Putamen (tissue), 1 donor: ENCODE measurements around the gene ITGB6.

Experiments
- DNase-seq: peaks from one replicate; pipeline ENCODE4 v3.0.0-alpha.2; 2016; ENCODE audit warnings: low spot score

ITGB6 gene, protein sequence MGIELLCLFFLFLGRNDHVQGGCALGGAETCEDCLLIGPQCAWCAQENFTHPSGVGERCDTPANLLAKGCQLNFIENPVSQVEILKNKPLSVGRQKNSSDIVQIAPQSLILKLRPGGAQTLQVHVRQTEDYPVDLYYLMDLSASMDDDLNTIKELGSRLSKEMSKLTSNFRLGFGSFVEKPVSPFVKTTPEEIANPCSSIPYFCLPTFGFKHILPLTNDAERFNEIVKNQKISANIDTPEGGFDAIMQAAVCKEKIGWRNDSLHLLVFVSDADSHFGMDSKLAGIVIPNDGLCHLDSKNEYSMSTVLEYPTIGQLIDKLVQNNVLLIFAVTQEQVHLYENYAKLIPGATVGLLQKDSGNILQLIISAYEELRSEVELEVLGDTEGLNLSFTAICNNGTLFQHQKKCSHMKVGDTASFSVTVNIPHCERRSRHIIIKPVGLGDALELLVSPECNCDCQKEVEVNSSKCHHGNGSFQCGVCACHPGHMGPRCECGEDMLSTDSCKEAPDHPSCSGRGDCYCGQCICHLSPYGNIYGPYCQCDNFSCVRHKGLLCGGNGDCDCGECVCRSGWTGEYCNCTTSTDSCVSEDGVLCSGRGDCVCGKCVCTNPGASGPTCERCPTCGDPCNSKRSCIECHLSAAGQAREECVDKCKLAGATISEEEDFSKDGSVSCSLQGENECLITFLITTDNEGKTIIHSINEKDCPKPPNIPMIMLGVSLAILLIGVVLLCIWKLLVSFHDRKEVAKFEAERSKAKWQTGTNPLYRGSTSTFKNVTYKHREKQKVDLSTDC

DNA sequence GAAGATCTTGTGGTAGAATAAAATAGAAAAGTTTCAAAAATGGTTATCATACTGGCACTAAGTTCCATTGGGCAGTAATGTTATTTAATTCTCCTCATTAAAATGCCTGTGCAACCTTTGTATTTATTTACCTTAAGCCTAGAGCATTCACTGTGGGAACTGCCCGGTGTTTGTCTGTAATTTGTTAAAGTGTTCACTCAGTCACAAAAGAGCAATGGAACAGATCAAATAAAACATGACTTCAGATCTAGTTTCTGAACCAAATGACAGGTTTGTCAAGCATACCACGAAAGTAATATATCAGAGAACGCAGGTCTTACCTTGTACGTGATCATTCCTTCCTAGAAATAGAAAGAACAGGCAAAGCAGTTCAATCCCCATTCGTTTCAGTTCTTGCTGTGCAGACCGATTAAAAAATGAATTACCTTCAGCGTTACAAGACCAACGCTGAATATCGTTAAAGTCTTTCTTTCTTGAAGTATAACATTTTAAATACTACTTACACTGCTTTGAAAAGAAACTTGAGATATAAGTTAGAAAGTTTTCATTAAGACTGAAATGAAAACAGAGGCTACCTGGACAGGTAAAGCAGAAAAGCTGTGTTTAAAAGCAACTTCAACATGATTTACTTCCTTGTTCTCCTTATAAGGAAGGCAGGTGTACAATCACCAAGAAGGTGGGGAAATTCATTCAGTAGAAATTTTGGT is at the start of gene ITGB6:
Gene ITGB6 (minus strand): TSS at position 590 of the 707 bp plus-strand sequence. CDS start 209 bp downstream, at position 381.
- no peak for DNase-seq

DNA sequence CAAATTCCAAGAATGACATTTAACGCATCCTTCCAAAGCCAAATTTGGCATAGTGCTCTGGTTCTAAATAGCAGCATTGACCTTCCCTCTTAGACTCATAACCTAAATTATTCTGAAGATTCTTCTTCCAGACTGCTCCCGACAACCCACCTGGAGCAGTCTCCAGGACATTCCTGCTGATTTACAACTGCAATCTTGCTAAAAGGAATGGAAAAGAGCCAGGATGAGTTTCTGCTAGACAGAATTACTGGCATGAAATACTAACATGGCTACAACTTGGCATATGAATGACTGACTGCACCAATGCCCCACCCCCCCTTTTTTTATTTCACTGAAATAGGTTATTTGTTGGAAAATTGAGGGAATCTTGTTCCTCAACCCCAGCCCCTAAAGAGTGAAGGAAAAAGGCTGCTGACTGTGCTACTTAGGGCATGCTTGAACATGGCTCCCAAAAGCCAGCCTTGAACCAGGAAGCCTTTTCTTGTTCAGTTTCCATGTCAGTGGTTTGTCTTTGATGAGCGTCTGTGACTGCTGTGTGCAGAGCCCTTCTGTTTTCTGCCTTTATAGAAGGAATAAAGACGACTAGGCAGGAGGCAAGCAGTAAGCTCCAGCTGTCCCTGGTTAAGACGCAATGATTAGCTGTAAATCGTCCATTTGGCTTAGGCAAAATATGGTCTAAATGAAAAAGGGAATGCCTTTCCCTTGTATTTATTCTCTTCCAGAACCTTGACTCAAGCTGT is 47.4 kb upstream of the ITGB6 start:
- DNase-seq: no peak

DNA sequence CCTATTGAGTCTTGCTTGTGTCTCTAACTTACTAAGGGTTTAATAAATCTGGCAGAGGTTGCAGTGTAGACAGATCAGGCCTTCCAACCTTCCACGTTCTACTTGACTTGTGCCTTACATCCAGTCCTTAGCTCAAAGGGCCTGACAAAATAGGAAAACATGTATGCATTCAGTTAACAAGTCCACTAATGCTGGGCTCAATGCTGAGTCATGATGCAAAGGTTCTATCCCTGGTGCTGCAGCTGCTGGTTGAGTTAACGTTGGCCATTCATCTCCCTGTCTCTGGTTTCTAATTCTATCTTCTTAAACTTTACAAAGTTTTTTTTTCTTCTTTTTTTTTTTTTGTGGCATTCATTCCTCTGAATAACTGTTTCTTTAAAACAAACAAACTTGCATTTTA is 46.3 kb upstream of the ITGB6 start:
- no peak for DNase-seq

DNA sequence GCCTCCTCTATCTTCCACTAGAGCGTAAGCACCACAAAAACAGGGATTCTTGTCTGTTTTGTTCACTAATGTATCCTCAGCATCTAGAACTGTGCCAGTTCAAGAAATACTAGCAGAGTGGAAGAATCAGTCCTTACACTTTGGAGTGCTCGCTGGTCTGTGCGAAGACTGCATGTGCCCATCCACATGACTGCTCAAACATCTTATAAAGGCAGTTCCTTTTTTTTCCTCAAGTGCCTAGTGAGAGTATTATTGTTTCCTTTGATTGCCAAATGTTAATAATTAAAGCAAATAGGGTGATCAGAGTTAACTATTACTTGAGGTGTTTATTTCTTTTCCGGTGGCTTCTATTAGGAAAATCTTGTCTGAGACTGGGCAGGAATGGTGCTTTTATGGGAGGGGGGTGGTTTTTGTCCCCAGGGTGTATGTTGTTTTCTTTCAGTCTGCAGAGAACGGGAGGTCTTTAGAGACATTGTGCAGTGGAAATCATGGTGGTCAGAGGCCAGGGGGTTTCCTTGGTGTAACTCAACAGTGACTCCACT is 45.6 kb upstream of the ITGB6 start:
- no peak for DNase-seq

DNA sequence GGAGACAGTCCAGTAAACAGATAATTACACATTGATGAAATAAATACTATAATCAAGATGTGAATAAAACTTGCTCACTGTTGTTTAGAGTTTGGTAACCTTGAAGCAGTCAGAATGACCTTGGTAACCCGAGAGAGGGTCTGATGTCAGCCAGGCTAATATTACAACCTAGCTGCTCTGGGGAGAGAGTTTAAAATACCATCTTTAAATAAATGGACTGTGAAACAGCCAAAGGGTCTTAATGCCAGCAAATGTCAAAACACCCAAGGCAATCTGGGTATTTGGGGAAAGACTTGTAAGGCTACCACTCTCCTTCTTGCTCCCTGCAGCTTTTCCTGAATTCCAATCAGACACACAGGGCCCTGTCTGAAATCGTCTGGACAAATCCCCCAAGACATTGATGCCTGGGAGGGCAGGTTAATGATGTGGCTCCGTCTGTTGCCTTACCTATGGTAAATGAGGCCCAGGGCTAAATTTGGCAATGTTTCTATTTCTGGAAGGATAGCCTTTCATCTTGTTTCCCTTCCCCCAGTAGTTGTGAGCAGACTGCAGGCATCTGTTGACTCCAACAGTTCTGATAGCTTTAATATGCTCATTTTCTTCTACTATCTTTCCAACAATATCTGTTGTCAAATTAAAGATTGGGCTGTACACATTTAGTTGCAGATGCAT is 43.0 kb upstream of the ITGB6 start:
- no peak for DNase-seq

DNA sequence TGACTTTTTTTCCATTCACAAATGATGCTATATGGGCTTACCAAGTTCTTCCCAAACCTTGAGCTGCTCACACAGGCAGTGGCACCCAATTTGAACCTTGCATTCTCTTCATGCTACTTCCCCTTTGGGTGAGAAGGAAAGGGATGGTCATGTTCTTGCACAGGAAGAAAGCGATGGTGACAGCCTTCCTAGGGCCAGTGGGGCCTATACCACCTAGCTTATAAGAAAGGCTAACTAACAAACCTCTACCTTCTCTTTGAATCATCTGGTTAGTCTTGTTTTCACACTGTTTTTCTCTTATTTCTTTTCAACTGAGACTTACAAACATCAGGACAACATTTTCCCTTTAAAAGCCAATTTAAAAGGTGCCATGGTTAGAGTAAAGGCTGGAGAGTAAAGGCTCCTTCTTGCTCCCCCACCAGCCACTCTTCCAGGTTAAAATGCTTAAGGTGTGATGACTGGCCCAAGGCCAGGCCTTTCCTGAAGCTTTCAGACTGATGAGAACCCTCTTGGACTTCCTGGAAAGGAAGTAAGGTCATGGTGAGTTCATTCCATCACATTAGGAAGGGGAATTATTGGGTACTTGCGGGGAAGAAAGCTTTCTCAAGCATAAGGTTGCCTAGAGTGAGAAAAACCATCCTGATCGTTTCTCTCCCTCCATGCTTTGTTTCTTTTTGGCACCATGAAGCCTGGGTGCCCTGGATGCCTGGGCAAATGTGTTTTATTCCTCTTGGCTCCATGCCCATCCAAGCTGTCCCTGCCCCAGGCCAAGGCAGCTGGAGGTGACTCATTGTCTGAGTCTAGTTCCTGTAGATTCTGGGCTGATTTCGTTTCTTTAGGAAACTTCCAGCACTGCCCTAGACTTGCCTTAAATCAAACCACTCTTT is 41.4 kb upstream of the ITGB6 start:
- no peak for DNase-seq

DNA sequence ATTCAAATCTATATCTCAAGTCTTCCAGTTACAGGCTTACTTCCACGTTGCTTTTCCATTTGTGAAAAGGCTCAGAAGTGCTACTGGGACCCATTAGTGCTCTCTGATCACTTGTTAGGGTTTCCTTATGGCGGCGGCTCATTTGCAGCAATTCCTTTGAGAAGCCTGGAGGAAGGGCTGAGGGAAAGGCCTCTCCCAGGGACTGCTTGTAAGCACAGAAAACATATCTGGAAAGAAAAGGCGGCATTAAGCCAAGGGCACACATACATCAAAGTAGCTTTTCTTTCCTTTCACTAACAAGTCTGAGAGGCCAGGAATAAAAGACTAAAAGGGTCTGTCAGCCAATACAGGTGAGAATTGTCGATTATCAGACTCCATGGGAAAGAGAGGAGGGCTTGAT is 39.4 kb upstream of the ITGB6 start:
- no peak for DNase-seq

DNA sequence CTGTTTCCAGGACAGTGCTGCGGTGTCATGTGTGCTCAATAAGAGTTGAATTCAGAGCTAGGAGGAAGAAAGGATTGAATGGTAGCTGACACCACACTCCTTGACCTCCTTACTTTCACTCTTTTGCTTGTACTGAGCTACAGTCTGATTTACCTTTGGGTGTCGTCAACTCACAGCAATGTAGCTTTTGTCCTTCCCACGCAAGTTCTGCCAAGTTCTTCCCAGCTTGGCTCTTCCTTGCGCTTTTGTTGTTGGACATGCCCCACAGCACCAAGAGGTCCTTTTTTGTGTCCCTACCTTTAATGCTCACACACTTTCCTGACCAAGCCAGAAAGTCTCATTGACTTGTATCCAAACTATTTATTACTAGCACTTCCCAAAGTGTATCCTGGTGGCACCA is 38.3 kb upstream of the ITGB6 start:
- no peak for DNase-seq

DNA sequence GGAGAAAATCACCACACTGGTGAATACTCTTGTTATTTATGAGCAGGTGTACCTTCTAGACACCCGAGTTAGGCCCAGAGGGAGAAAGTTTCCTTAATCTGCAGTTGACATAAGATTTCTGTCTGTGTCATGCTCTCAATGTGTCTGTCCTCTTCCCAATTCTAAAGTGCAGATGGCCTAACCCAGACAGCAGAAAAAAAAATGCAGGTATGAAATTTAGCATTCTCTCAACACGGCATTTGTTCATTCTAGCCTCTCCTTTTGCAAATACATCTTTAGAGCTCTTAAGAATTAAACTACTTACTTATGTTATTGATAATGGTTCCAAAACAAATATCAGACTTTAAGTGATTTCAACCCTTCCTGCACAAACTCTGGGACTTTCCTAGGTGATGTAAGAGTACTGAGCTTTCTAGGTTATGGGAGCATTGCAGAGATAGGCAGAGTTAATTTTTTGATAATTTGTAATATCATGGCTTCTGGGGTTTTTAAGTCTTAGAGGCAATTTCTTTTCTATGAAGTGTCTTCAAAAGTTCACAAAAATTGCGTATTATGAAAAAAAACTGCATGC is 32.9 kb upstream of the ITGB6 start:
- DNase-seq: no peak

DNA sequence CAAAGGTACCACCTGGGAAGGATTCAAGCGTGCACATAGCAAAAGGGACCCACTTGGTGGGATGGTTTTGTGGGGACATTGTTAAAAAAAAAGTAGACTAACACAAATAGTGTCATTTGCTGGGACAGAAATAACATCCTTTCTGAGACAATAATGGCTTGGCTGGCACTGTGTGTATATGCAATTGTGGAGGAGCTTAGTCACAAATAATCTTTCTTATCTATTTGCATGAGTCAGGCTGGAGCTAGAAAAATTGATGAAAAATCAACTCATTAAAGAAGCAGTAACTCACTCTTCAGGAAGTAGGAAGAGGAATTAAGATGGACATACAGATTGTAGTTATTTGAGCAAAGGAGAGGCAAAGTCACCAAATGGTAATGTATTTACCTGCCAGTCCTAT is 29.5 kb upstream of the ITGB6 start:
- DNase-seq: no peak

DNA sequence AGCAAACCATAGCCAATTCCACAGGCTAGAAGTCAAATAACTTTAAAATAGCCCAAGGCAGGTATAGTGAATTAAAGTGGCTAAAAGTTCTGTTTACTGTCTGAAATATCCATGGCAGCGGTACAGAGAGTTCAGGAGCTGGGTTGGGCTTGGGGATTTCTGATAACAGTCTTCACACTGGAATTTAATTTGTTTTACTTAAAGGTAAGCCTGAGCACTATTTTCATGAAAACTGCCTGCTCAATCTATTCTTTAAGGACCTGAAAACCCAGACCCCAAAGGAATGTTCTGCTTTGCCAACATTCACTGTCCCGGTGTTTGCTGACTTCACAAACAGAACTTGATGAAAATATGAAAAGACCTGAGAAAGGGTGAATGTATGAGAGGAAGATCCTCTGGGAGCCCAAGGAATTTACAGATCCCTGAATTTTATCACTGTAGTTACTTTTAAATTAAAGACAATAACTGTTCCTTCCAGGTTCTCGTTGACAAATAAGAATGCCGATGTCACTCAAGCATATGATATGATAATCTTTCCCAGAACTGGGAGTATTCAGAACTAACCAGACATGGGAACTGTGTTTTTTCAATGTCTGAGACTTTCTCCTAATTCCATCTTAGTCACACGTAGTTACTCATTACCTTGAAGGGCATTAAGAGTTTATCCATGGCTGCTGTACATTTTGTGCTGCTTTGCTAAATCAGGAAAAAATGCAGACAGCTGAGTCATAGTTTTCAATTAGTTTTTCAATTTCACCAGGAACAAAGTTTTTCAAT is 28.3 kb upstream of the ITGB6 start:
- no peak for DNase-seq

DNA sequence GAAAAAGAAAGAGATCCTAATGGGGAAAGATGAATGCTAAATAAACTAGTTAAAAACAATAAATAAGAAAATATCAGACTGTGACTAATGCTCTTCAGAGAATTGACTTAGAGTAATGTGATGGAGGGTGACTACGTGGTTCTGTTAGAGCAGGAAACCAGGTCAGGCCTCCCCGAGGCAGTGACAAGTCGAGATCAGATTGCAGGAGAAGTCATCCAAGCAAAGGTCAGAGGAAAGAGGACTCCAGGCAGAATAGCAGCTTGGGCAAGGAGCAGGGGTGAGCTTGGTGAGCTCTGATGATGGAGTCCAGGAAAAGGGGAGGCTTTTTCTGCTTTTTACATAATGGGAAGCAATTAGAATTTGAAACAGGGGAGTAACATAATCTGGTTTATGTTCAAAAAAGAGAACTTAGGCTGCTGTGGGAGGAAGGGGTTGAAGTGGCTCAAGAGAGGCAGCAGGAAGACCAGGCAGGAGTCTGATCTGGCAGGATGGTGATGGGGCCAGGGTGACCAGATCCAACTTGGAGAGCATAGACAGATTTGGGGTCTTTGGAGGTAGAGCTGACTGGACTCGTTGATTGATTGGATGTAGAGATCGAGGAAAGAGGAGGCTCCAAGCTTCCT is 27.3 kb upstream of the ITGB6 start:
- DNase-seq: no peak

DNA sequence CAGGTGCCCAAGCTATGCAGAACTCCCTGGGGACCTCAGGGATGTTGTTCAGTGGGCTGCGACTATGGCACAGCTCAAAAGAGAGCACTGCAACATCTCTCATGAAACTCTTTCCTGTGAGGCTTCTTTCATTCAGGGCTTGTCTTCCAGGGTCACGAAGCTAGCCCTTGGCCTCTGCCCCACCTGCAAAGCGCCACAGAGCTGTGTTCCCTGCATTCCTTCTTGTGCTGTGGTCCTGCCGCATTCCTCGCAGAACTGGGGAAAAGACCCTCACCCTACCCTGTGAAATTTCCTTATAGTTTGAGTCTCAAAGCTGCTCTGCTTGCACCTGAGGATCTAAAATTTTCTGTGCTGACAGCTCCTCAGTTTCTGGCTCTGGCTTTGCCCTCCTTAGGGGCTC is 26.3 kb upstream of the ITGB6 start:
- DNase-seq: no peak

DNA sequence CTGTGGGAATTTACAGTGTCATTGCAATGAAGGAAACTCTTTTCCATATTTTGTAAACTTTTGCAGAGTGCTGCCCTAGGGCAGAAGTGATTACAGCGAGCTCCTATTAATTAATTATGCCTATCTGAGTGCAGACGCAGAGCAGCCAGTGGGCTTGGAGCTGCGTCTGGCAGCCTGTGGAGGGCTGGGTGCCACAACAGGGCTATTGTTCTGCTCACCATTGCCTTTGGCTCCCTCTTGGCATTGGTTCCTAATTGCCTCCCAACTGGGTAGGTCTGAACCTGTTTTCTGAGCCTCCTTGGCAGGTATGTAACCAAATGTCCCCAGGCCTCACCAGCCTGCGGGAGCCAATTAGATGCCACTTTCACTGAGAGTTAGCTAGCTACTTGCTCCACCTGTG is 25.6 kb upstream of the ITGB6 start:
- DNase-seq: no peak

DNA sequence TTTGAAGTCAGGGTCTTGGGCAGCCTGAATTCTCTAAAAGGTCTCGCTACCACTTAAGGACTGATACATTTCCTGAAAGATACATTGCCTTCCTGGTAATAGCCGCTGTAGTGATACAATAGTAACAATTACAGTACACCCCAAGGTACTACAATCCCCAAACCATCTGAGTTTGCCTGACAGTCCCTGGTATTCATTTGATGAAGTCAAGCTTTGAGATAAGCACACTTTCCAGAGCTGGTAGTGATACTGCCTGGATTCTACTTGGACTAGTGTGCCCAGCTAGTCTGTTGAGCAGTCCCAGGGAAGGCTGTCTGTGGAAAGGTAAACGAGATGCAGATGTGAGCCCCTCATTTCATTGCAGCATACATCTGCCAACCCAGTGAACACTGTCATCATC is 24.4 kb upstream of the ITGB6 start:
- no peak for DNase-seq

DNA sequence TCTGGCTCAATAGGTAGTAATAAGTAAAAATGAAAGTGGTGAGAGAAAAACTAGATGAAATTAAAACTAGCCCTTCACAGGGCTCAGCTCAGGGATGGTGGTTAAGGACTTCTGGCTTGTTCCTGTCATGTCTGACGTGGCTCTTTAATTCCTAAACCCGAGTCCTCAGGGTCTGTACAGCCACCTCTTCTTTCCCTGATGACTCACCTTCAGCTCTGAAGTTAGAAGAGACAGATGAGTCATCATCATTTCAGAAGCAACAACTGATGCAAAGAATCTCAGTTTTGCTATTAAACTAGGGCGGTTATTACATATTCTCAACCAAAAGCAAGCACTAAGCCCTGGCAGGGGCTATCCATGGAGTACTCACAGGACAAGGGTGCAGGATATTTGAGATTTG is 24.0 kb upstream of the ITGB6 start:
- DNase-seq: peak; percentile 69

DNA sequence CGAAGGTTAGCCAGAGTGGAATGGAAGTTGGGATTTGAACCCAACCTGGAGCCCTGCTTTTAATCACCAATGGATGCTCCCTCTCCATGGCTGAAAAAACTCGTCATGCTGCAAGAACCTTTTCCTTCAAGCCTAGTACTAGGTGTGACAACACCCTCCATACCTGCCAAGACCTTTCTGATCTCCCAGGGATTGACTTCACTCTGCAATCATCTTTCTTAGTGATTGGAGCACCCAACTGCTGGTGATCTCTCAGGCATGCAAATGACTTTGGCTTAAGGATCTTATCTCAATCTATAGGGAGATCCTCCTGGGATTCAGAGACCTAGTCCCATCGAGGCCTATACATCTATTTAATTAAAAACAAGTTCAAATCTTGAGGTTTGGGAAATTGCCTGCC is 23.5 kb upstream of the ITGB6 start:
- DNase-seq: no peak

DNA sequence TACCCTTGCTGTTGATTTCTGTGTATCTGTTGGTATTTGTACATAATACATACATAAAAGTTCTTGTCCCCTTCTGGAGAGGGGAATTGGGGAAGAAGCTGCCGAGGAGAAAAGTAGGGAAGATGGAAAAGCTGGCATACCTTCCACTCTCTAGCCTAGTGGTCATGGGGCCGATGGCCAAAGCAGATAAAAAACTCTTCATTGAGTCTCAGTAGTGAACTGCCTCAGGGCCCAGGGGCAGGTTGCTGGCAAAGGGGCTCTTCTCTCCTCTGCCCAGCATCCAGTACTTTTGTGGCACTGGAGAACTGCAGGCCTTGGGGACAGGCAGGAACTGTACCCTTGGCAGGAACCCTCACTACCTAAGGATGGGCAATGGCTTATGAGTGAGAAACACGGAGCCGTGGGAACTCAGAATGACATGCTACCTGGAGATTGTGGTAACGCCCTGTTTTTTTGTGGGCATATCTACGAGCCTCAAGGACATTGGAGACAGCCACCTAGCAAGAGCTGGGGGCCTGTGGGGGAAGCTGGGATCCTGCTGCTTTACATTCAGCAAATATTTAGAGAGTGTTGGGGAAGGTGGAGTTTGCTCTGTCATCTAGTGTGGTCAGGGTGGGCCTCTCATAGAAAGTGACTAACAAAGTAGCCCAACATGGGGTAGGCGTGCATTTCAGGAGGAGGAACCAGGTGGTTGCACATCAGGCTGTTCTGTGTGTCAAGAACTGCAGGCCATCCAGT is 22.6 kb upstream of the ITGB6 start:
- no peak for DNase-seq
